ENCODE results near the gene TAS1R1.

TAS1R1 gene

DNA sequence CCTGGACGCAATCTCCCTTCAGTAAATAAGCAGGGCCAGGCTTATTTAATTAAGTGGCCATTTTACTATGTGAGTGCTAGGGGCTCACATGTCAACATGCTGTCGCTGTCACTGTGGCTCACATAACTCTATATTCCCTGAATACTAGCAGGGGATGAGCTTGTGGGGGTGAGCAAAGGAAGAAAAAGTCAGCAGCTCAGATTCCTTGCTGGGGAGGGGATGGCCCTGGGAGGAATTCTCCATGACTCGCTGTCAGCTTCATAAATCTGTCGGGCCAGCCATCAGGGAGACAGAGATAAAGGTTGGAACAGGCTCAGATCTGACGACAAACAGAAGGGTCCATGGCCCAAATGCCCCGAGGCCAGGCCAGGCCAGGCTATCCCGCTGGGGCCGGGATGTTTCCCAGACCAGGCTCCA, 37.7 kb upstream of the TAS1R1 start:
- H3K4me3 ChIP-seq (ENCODE audit: low read length) = no peak overlapping the region
- no peaks in the 10 kb centered on the region for H3K79me2 ChIP-seq (ENCODE audit: control insufficient read depth, insufficient read depth, low read length)
- H3K9ac ChIP-seq (ENCODE audit: low read length) = no peak overlapping the region
- H3K79me1 ChIP-seq (ENCODE audit: low read length) = no peaks in the 10 kb centered on the region
- peak; percentile 37 for DNase-seq
- no peaks in the 10 kb centered on the region for H3K4me1 ChIP-seq (ENCODE audit: control insufficient read depth, low read depth, low read length)
- no CpG with 5 or more reads among the region's 8 CpGs for WGBS (ENCODE audit: extremely low coverage, insufficient coverage, low lambda C conversion rate)
- H2AK5ac ChIP-seq (ENCODE audit: low read length) = no peak overlapping the region
- no peak overlapping the region for H4K8ac ChIP-seq (ENCODE audit: low read depth, low read length)
- no peak overlapping the region for H3K23ac ChIP-seq (ENCODE audit: low read length)
- H3K36me3 ChIP-seq (ENCODE audit: control insufficient read depth, insufficient read depth, low read length) = no peaks in the 10 kb centered on the region
- H3K56ac ChIP-seq (ENCODE audit: low read length) = no peak overlapping the region
- H4K5ac ChIP-seq (ENCODE audit: low read length) = no peak overlapping the region
- no peak overlapping the region for H3K4ac ChIP-seq (ENCODE audit: low read depth, low read length)
- H2BK5ac ChIP-seq (ENCODE audit: low read length) = no peak overlapping the region
- no peak overlapping the region for H3K27ac ChIP-seq (ENCODE audit: low read depth, low read length)
- H2BK15ac ChIP-seq (replicated peaks; ENCODE audit: low read depth) = no peak overlapping the region
- no peak overlapping the region for H2BK120ac ChIP-seq (ENCODE audit: low read depth, low read length)
- H3K4me2 ChIP-seq (ENCODE audit: low read length) = no peak overlapping the region
- no peak overlapping the region for H3K18ac ChIP-seq (ENCODE audit: low read length)
- no peaks in the 10 kb centered on the region for H3K27me3 ChIP-seq (ENCODE audit: insufficient read depth, low read length, poor library complexity)

DNA sequence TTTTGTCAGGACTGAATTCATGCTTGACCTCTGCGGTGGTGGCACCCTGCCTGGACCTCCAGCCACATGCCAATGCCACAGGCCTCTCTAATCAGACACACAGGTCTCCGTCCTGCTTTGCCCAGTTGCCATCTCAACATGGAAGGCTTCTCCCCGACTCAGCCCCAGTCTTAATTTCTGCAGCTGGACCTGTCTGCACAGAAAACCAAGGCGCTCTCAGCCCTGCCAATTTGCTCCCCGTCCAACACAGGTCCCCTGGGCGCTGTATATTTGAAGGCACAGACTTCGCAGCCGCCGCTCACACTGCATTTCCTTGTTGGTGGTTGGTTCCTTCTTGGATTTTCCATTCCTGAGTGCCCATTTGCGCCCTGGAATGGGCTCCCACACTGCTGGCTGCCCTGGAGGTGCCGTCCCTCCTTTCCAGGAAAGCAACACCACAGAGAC, 35.6 kb upstream of the TAS1R1 start:
- H2BK15ac ChIP-seq (replicated peaks; ENCODE audit: low read depth) = no peak overlapping the region
- H3K23ac ChIP-seq (ENCODE audit: low read length) = no peak overlapping the region
- no peaks in the 10 kb centered on the region for H3K79me1 ChIP-seq (ENCODE audit: low read length)
- H3K4me3 ChIP-seq (ENCODE audit: low read length) = no peak overlapping the region
- no peak overlapping the region for H4K5ac ChIP-seq (ENCODE audit: low read length)
- H3K4me2 ChIP-seq (ENCODE audit: low read length) = no peak overlapping the region
- no peak overlapping the region for H4K8ac ChIP-seq (ENCODE audit: low read depth, low read length)
- H2BK5ac ChIP-seq (ENCODE audit: low read length) = no peak overlapping the region
- H3K27me3 ChIP-seq (ENCODE audit: insufficient read depth, low read length, poor library complexity) = no peaks in the 10 kb centered on the region
- no peak overlapping the region for H3K9ac ChIP-seq (ENCODE audit: low read length)
- H3K79me2 ChIP-seq (ENCODE audit: control insufficient read depth, insufficient read depth, low read length) = no peaks in the 10 kb centered on the region
- H2AK5ac ChIP-seq (ENCODE audit: low read length) = no peak overlapping the region
- no peak overlapping the region for H3K56ac ChIP-seq (ENCODE audit: low read length)
- no CpG with 5 or more reads among the region's 11 CpGs for WGBS (ENCODE audit: extremely low coverage, insufficient coverage, low lambda C conversion rate)
- no peaks in the 10 kb centered on the region for H3K4me1 ChIP-seq (ENCODE audit: control insufficient read depth, low read depth, low read length)
- no peaks in the 10 kb centered on the region for H3K36me3 ChIP-seq (ENCODE audit: control insufficient read depth, insufficient read depth, low read length)
- no peak for DNase-seq
- no peak overlapping the region for H3K4ac ChIP-seq (ENCODE audit: low read depth, low read length)
- H3K27ac ChIP-seq (ENCODE audit: low read depth, low read length) = no peak overlapping the region
- H2BK120ac ChIP-seq (ENCODE audit: low read depth, low read length) = no peak overlapping the region
- H3K18ac ChIP-seq (ENCODE audit: low read length) = no peak overlapping the region

DNA sequence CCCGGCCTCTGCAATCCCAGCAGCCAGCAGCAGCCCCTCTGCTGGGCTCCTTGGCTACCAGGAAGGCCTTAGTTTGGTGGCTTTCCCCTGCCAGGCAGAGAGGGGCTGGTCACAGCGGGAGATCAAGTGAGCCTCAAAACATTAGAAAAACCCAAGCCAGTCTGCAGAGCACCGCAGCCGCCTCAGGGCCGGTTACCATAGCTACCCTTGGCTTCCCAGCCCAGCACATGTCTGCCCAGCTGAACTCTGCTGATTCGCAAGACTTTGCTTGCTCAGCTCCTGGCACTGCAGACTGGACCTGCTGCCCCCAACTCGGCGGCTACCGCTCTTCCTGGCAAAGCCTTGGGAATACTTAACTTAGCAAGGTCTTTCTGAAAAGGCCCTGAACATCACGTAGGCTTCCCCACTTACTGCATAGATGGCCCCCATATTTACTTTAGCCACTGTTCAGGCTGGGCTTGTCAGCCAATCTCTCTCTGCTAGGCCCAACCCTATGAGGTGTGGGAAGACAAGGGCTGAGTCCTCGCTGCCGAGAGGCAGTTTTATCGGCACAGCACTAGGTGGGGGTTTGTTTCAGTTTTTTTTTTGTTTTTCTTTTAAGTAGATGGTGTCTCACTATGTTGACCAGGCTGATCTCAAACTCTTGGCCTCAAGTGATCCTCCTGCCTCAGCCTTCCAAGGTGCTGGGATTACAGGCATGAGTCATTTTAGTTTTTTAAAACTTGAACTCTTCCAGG, 35.0 kb upstream of the TAS1R1 start:
- Histone ChIP-seq H3K18ac (ENCODE audit: low read length) (no peak overlapping the region), H3K36me3 (ENCODE audit: control insufficient read depth, insufficient read depth, low read length) (peaks cover under 1% of the 10 kb centered on the region), H2BK120ac (ENCODE audit: low read depth, low read length) (no peak overlapping the region), H4K8ac (ENCODE audit: low read depth, low read length) (no peak overlapping the region), H3K27ac (ENCODE audit: low read depth, low read length) (no peak overlapping the region), H3K79me2 (ENCODE audit: control insufficient read depth, insufficient read depth, low read length) (no peaks in the 10 kb centered on the region), H3K56ac (ENCODE audit: low read length) (no peak overlapping the region), H3K4ac (ENCODE audit: low read depth, low read length) (no peak overlapping the region), H3K79me1 (ENCODE audit: low read length) (no peaks in the 10 kb centered on the region), H3K4me3 (ENCODE audit: low read length) (no peak overlapping the region), H3K4me1 (ENCODE audit: control insufficient read depth, low read depth, low read length) (no peaks in the 10 kb centered on the region), H2BK5ac (ENCODE audit: low read length) (no peak overlapping the region), H3K23ac (ENCODE audit: low read length) (no peak overlapping the region), H4K5ac (ENCODE audit: low read length) (no peak overlapping the region), H3K27me3 (ENCODE audit: insufficient read depth, low read length, poor library complexity) (no peaks in the 10 kb centered on the region), H3K4me2 (ENCODE audit: low read length) (no peak overlapping the region), H3K9ac (ENCODE audit: low read length) (no peak overlapping the region), H2BK15ac (replicated peaks; ENCODE audit: low read depth) (no peak overlapping the region), H2AK5ac (ENCODE audit: low read length) (no peak overlapping the region)
- no CpG with 5 or more reads among the region's 13 CpGs for WGBS (ENCODE audit: extremely low coverage, insufficient coverage, low lambda C conversion rate)
- peak; percentile 94 for DNase-seq

DNA sequence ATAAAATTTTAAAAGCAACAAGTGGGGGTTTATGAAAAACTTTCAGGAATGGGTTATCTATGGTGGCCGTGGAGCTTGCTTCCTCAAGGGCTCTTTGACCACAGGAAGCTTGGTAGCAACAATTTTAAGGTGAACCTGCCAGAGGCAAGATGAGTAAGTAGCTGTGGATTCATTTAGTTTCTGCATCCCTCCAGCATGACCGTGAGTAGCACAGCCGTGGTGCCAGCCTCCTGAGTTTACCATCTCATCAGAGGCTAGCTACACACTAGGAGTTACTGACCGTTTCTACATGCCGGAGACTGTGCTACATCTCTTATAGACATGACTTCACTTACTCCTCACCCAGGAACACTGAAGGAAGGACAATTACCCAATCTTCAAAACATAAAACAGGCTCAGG, 33.6 kb upstream of the TAS1R1 start:
- Histone ChIP-seq H3K56ac (ENCODE audit: low read length) (no peak overlapping the region), H3K4me2 (ENCODE audit: low read length) (no peak overlapping the region), H3K27me3 (ENCODE audit: insufficient read depth, low read length, poor library complexity) (no peaks in the 10 kb centered on the region), H4K8ac (ENCODE audit: low read depth, low read length) (no peak overlapping the region), H3K79me2 (ENCODE audit: control insufficient read depth, insufficient read depth, low read length) (no peaks in the 10 kb centered on the region), H3K9ac (ENCODE audit: low read length) (no peak overlapping the region), H4K5ac (ENCODE audit: low read length) (no peak overlapping the region), H3K18ac (ENCODE audit: low read length) (no peak overlapping the region), H3K4ac (ENCODE audit: low read depth, low read length) (no peak overlapping the region), H3K27ac (ENCODE audit: low read depth, low read length) (no peak overlapping the region), H2BK120ac (ENCODE audit: low read depth, low read length) (no peak overlapping the region), H3K4me1 (ENCODE audit: control insufficient read depth, low read depth, low read length) (no peaks in the 10 kb centered on the region), H3K23ac (ENCODE audit: low read length) (no peak overlapping the region), H3K36me3 (ENCODE audit: control insufficient read depth, insufficient read depth, low read length) (peaks cover 4% of the 10 kb centered on the region), H3K4me3 (ENCODE audit: low read length) (no peak overlapping the region), H2AK5ac (ENCODE audit: low read length) (no peak overlapping the region), H3K79me1 (ENCODE audit: low read length) (no peaks in the 10 kb centered on the region), H2BK5ac (ENCODE audit: low read length) (no peak overlapping the region), H2BK15ac (replicated peaks; ENCODE audit: low read depth) (no peak overlapping the region)
- no CpG with 5 or more reads among the region's 5 CpGs for WGBS (ENCODE audit: extremely low coverage, insufficient coverage, low lambda C conversion rate)
- no peak for DNase-seq

DNA sequence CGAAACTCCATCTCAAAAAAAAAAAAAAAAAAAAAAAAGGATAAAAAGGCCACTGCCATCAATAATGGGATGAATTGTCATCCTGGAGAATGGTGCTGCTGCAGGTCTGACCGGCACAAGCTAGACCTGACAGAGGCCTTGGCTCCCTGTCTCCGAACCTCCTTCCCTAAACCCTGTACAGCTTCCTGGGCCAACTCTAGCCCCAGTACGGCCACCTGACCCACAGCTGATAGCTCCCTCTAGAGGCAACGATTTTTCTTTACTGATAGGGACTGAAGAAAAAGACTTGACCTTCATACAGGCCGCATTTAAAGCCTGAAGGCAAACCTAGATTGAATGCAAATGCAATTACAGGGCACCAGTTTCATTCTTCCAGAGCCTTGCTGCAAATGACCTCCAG, 31.5 kb upstream of the TAS1R1 start:
- Histone ChIP-seq H3K4ac (ENCODE audit: low read depth, low read length) (no peak overlapping the region), H3K27ac (ENCODE audit: low read depth, low read length) (no peak overlapping the region), H2AK5ac (ENCODE audit: low read length) (no peak overlapping the region), H3K9ac (ENCODE audit: low read length) (no peak overlapping the region), H3K4me2 (ENCODE audit: low read length) (no peak overlapping the region), H3K4me3 (ENCODE audit: low read length) (no peak overlapping the region), H3K36me3 (ENCODE audit: control insufficient read depth, insufficient read depth, low read length) (peaks cover 9% of the 10 kb centered on the region), H4K5ac (ENCODE audit: low read length) (no peak overlapping the region), H3K18ac (ENCODE audit: low read length) (no peak overlapping the region), H2BK120ac (ENCODE audit: low read depth, low read length) (no peak overlapping the region), H2BK15ac (replicated peaks; ENCODE audit: low read depth) (no peak overlapping the region), H3K79me2 (ENCODE audit: control insufficient read depth, insufficient read depth, low read length) (no peaks in the 10 kb centered on the region), H3K56ac (ENCODE audit: low read length) (no peak overlapping the region), H3K4me1 (ENCODE audit: control insufficient read depth, low read depth, low read length) (no peaks in the 10 kb centered on the region), H3K79me1 (ENCODE audit: low read length) (no peaks in the 10 kb centered on the region), H2BK5ac (ENCODE audit: low read length) (no peak overlapping the region), H3K23ac (ENCODE audit: low read length) (no peak overlapping the region), H4K8ac (ENCODE audit: low read depth, low read length) (no peak overlapping the region), H3K27me3 (ENCODE audit: insufficient read depth, low read length, poor library complexity) (no peaks in the 10 kb centered on the region)
- WGBS (ENCODE audit: extremely low coverage, insufficient coverage, low lambda C conversion rate) = no CpG with 5 or more reads among the region's 6 CpGs
- peak; percentile 90 for DNase-seq

DNA sequence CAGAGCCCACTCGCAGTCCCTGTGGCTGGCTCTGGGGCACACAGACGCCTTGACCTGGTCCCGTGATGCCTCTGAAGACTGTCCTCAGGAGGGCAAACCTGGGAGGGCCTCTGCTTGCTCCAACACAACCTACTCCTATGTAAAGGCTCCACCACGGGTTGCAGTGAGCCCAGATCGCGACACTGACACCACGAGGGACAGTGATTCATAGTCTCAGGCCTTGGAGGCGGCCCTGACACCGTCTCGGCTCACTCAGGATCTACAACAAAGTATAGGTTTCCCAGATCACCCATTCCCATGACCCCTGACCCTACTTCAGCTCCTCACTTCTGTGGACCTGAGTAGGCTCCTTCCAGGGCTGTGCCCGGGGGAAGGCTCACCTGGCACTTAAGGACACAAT, 28.8 kb upstream of the TAS1R1 start:
- Histone ChIP-seq H3K79me1 (ENCODE audit: low read length) (no peaks in the 10 kb centered on the region), H3K27ac (ENCODE audit: low read depth, low read length) (no peak overlapping the region), H3K23ac (ENCODE audit: low read length) (no peak overlapping the region), H2BK5ac (ENCODE audit: low read length) (no peak overlapping the region), H2AK5ac (ENCODE audit: low read length) (no peak overlapping the region), H3K36me3 (ENCODE audit: control insufficient read depth, insufficient read depth, low read length) (peaks cover 17% of the 10 kb centered on the region), H3K4me2 (ENCODE audit: low read length) (no peak overlapping the region), H4K5ac (ENCODE audit: low read length) (no peak overlapping the region), H3K18ac (ENCODE audit: low read length) (no peak overlapping the region), H3K4me3 (ENCODE audit: low read length) (no peak overlapping the region), H3K79me2 (ENCODE audit: control insufficient read depth, insufficient read depth, low read length) (no peaks in the 10 kb centered on the region), H3K9ac (ENCODE audit: low read length) (no peak overlapping the region), H3K56ac (ENCODE audit: low read length) (no peak overlapping the region), H3K27me3 (ENCODE audit: insufficient read depth, low read length, poor library complexity) (no peaks in the 10 kb centered on the region), H3K4me1 (ENCODE audit: control insufficient read depth, low read depth, low read length) (no peaks in the 10 kb centered on the region), H3K4ac (ENCODE audit: low read depth, low read length) (no peak overlapping the region), H4K8ac (ENCODE audit: low read depth, low read length) (no peak overlapping the region), H2BK15ac (replicated peaks; ENCODE audit: low read depth) (no peak overlapping the region), H2BK120ac (ENCODE audit: low read depth, low read length) (no peak overlapping the region)
- no CpG with 5 or more reads among the region's 11 CpGs for whole genome bisulfite sequencing (ENCODE audit: extremely low coverage, insufficient coverage, low lambda C conversion rate)
- no peak for DNase-seq
